GM19025 (cell line): ENCODE measurements around the gene SLC12A4.
"Not testable (repeated sequence)": the region's sequence is repeated elsewhere in the genome, so short reads cannot be mapped to it uniquely, and the experiment has no call there.

Experiments
- ATAC-seq: cut with Tn5 transposase; IDR thresholded peaks from one replicate; pipeline ENCODE4 v1.9.1; 2021; ENCODE audit warnings: mild to moderate bottlenecking, low read depth, moderate library complexity; ENCODE audit not compliant: unreplicated experiment

The SLC12A4 gene

GRCh38 chr16:67989322-67990017 is 21.0 kb upstream of the SLC12A4 start:
- ATAC-seq: no peak

- ATAC-seq: no peak
Observed at GRCh38 chr16:67988675-67989074, 20.2 kb upstream of the SLC12A4 start.

- ATAC-seq: no peak
Observed at GRCh38 chr16:67987460-67988160, 19.2 kb upstream of the SLC12A4 start.

- ATAC-seq: no peak
Observed at GRCh38 chr16:67986949-67987348, 18.5 kb upstream of the SLC12A4 start.

GRCh38 chr16:67982011-67982696 is 13.7 kb upstream of the SLC12A4 start:
- ATAC-seq: no peak

GRCh38 chr16:67979955-67980678 is 11.7 kb upstream of the SLC12A4 start, which contains the start of gene DPEP3:
Gene DPEP3 (minus strand): TSS chr16:67980499. CDS start chr16:67980380, 119 bp downstream.
- ATAC-seq: no peak

GRCh38 chr16:67977469-67978227 is 9.2 kb upstream of the SLC12A4 start:
- ATAC-seq: no peak

GRCh38 chr16:67977005-67977404 is 8.6 kb upstream of the SLC12A4 start:
- ATAC-seq: no peak

- no peak for ATAC-seq
Observed at GRCh38 chr16:67976205-67976604, 7.8 kb upstream of the SLC12A4 start.

GRCh38 chr16:67975321-67976105 is 7.1 kb upstream of the SLC12A4 start:
- ATAC-seq: no peak

- not testable (repeated sequence) for ATAC-seq
Observed at GRCh38 chr16:67972285-67972684, 3.8 kb upstream of the SLC12A4 start.

- no peak for ATAC-seq
Observed at GRCh38 chr16:67971111-67971510, 2.7 kb upstream of the SLC12A4 start.

GRCh38 chr16:67969254-67970039 is 1.0 kb upstream of the SLC12A4 start:
- peak; percentile 10 for ATAC-seq

- ATAC-seq: peak; percentile 30
Observed at GRCh38 chr16:67967958-67968399, 458 bp downstream of the SLC12A4 start.

- ATAC-seq: no peak
Observed at GRCh38 chr16:67967183-67967957, 1.1 kb downstream of the SLC12A4 start.

- ATAC-seq: no peak
Observed at GRCh38 chr16:67966549-67967182, 1.8 kb downstream of the SLC12A4 start.
